ENCODE measurements around the gene PIP5K1B. TPM values are rescaled to one million over a fixed set of nuclear protein-coding genes. Genes with fewer than 3 reads are reported as not detected.
A peak's percentile ranks its signal among the peaks of the same experiment; 100 is the strongest.

PIP5K1B gene
- total and polyA plus RNA-seq, 10 of the 15 experiments (the other 5 are each of a cell fraction or from before 2014, with no cell fraction given) = 6.8 to 16.3 (median 10.6) TPM

GRCh38 chr9:68802525-68803015 is 97.5 kb downstream of the PIP5K1B start (continued):
- TF ChIP-seq ZNF592 (IDR thresholded peaks at IDR 0.05) (no peak), IKZF2 (IDR thresholded peaks at IDR 0.05) (peak; percentile 87 to 90), GATAD2B (conservative IDR thresholded peaks at IDR 0.05; ENCODE audit: low read depth) (no peak), BCL11A (IDR thresholded peaks at IDR 0.05; ENCODE audit: low read depth, low read length) (peak; percentile 46; the same call in 1 of the 2 replicates), NFYA (IDR thresholded peaks at IDR 0.05; ENCODE audit: borderline replicate concordance, low read depth, low read length) (no peak), CTCF (IDR thresholded peaks at IDR 0.05 in 2 of 3, conservative IDR thresholded peaks at IDR 0.05 in 1 of 3; ENCODE audit: control insufficient read depth in 2 of 3, extremely low read depth in 1 of 3, insufficient read depth in 1 of 3, low read depth in 3 of 3, low read length in 3 of 3) (no peak), E2F4 (IDR thresholded peaks at IDR 0.05; ENCODE audit: low read depth, low read length) (no peak), MLLT1 (IDR thresholded peaks at IDR 0.05) (peak; percentile 35; the same call in 1 of the 2 replicates), SIX5 (IDR thresholded peaks at IDR 0.05; ENCODE audit: low read depth, low read length, severe bottlenecking) (no peak), BACH1 (IDR thresholded peaks at IDR 0.05; ENCODE audit: borderline replicate concordance) (0 out of 2 replicates have a peak, but pooled peaks have one; percentile 10), ZNF207 (IDR thresholded peaks at IDR 0.05; ENCODE audit: borderline replicate concordance) (no peak), JUND (IDR thresholded peaks at IDR 0.05; ENCODE audit: low read depth, low read length) (no peak), PRDM15 (CRISPR knock-in tag; IDR thresholded peaks at IDR 0.05) (no peak), BMI1 (IDR thresholded peaks at IDR 0.05; ENCODE audit: borderline replicate concordance) (no peak), CEBPB (IDR thresholded peaks at IDR 0.05; ENCODE audit: borderline replicate concordance in 1 of 2, low read depth in 2 of 2, low read length in 2 of 2) (no peak), EP300 (IDR thresholded peaks at IDR 0.05; ENCODE audit: borderline replicate concordance in 1 of 2, control insufficient read depth in 1 of 2, low read depth in 2 of 2, low read length in 2 of 2) (no peak; a peak in 1 of 4 replicates)
